Germinal center (tissue), 1 donor: Measurements from ENCODE around the gene CTTN.

Experiments
- DNase-seq: peaks from one replicate; pipeline ENCODE4 v3.0.0; 2012; ENCODE audit warnings: mixed read lengths, low spot score

The CTTN gene

DNA sequence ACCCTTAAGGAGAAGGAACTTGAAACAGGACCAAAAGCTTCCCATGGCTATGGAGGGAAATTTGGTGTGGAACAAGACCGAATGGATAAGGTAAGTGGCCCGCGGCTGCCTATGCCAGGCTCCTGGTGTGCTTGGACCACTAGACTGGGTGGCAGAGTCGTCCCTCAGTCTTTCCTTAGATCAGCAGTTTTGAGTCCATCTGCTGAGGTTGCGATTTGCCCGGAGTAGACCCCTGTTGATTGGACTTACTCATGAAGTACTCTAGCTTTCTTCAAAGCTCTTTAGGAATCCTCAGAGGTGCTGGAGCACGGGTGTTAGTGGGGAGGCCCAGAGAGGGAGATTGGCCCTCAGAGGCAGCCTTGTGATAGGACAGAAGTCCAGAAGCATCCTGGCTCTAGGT, 11.5 kb downstream of the CTTN start:
- DNase-seq, result no peak

DNA sequence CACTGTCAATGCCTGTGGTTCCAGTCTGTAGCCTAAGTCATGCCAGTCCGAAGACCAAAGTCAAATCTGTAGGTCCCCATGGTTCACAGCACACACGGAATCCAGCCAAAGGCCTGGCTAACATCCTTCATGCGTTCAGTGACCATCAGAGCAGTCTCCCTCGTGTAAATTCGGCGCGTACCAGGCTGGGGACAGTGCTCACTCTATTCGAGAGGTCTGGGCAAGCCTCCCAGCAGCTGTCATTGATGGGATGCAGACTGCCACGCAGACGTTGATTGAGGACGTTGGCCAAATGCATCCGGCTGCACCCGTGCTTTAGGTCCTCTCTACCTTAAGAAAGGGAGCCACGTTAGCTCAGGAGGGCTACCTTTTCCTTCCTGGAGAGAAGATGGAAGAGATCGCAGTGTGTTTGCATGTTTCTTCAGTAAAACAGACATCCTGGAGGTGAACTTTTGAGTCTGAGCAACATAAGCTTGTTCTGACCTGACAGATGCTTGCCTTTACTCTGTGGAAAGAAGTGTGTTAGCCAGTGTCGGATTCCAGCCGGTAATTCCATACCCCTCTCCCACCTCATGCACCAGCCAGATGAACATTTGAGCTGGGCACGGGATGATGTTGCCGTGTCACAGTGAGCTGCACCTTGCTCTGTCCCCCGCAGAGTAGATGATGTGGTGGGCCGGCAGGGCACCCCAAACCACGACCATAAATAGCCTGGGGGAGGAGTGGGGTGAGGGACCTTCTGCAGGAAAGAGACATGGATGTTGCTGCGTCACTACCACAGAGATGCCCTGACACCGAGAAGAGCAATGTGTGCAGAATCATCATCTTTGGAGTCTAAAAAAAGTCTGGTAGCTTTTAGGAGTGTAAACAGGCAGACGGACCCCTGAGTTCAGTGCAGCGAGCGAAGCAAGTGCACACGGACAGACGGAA, 12.2 kb downstream of the CTTN start:
- no peak for DNase-seq

DNA sequence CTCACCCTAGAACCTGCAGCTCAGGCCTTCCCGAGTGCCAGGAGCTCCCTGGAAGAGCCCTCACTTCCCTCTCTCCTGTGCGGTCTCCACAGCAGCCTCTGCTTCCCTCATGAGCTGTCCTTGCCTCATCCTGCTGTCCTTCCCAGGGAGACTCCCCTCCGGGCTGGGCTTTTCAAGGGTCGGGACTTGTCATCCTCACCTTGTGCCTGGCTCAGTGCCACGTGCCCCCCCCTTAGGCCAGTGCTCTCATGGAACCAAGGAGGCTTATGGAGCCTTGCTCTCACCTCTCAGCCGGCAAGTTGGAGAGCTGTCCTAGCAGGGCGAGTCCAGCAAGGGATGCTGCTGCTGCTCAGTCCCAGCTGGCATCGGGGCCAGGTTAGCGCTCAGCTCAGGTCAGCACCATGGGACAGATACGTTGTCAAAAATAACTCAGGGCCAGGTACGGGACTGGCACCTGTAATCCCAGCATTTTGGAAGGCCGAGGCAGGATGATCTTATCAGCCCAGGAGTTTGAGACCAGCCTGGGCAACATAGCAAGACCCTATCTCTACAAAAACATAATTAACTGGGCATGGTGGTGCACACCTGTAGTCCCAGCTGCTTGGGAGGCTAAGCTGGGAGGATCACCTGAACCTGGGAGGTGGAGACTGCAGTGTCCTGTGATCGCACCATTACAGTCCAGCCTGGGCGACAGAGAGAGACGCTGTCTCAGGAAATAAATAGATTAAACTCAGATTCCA, 13.6 kb downstream of the CTTN start:
- DNase-seq, result no peak

DNA sequence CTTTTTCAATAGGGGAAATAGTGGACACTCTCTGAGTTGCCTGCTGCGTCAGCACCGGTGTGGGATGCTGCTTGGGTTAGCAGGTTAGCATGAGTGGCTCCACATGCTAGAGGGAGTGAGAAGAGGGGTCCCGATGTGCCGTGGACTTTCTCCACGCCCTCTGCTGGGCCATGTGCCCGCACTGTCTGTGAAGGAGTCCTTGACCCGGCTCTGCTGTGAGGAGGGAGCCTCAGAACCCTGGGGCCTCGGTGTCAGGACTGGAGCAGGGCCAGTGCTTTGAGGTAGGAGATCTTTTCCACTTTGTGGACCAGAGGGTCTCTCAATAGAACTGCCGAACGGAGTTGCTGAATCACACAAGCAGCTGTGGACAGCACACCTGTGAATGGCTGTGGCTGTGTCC, 14.8 kb downstream of the CTTN start:
- DNase-seq, result no peak

DNA sequence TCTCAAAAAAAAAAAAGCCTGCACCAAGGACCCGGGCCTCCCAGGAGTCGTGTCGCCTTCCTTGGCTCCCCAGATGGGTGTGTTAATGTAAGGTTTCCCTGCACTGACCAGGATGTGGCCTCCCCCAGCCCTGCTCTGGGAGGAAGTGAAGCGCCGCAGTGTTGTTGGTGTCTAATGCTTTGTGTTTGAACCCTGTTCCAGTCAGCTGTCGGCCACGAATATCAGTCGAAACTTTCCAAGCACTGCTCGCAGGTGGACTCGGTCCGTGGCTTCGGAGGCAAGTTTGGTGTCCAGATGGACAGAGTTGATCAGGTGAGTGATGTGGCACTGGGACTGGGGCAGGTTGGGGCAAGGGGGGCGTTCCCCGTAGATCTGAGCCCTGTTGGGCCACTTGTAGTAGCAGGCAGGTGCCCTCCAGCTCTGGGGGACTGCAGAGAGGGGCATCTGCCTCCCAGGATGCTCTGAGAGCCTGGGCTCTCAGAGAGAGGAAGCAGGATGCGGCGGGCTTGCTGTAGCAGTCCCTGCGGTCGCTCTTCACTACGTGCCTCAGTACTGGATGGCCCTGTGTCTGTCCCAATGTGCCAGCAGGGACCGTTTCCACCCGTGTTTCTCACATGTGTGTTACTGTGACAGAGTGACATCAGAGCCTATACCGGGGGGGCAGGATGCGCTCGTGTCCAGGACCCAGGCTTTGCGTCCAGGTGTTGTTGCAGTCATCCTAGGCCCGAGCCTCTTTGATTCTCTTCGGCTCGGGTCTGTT, 16.2 kb downstream of the CTTN start:
- no peak for DNase-seq

DNA sequence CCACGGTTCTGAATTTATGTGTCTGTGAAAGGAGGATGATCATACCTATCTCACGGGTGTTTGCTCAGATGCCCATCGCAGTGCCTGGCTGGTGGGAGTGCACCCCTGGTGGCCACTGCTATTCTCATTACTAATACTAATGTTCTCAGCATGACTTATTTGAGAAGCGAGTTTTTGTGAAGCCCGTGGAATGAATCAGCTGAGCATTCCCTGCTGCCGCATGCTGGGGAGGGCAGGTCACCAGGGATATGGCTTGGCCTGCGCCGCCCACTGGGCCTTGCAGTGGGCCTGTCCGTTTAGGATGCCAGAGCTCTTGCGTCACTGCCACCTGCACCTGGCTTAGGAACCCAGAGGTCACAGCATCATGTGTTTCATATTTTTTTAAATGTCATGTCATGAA, 16.9 kb downstream of the CTTN start:
- no peak for DNase-seq

DNA sequence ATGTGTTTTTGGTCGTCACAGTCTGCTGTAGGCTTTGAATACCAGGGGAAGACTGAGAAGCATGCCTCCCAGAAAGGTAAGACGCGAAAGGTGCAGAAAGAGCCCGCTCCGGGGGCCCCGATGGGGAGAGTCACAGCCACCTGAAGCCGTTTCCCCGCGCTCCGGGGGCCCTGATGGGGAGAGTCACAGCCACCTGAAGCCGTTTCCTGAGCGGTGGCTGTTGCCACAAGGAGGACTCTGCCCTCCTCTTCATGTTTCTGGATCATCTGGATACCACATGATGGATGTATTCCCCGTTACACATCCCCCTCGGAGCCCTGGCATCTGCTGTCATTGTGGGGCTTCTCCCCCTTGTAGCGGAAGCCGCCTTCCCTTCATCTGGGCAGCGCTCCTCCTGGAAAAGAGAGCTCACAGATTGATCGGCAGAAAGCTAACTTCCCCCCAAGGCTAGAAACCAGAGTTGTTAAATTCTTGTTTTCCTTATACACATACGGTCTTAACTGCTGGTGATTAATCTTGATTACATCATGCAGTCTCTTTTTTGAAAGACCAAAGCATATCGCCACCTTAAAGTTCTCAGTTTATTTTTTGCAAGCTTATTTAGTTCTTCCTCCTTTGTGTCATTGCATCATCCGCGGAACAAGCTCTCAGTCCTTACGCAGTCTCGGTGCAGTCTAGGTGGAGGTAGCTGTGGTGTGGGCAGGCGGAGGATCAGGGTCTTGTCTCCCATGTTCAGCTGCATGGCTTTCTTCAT, 17.5 kb downstream of the CTTN start:
- DNase-seq, result no peak

DNA sequence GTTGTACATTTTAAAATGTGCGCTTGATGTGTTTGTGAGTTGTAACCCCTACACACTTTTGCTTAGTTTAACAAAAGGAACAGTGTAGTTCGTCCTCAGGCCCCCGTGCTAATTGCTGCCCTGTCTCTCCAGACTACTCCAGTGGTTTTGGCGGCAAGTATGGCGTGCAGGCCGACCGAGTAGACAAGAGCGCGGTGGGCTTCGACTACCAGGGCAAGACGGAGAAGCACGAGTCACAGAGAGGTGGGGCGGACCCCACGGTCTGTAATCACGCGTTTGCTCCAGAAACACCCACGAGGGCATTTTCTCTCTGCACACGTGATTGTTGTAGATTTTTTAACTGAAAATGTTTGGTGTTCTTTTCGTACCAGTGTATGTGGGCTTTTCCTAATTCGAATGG, 18.6 kb downstream of the CTTN start:
- no peak for DNase-seq

DNA sequence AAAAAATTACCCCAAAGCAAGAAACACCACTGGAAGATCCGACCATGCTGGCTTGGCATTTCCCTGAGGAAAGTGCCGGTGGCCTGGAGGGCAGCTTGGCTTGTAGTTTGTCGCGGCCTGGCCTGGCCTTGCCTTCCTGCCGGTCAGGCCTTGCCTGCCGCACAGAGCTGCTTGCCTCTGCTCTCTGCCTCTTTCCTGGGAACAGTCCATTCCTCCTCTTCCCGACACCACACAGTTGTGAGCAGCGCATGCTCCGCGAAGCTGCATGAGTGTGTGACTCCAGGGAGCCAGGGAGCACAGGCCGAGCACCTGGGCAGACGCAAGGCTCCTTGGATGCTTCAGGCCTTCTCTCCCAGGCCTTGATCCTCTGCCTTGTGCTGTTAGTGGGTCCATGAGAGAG, 19.8 kb downstream of the CTTN start:
- DNase-seq, result no peak

DNA sequence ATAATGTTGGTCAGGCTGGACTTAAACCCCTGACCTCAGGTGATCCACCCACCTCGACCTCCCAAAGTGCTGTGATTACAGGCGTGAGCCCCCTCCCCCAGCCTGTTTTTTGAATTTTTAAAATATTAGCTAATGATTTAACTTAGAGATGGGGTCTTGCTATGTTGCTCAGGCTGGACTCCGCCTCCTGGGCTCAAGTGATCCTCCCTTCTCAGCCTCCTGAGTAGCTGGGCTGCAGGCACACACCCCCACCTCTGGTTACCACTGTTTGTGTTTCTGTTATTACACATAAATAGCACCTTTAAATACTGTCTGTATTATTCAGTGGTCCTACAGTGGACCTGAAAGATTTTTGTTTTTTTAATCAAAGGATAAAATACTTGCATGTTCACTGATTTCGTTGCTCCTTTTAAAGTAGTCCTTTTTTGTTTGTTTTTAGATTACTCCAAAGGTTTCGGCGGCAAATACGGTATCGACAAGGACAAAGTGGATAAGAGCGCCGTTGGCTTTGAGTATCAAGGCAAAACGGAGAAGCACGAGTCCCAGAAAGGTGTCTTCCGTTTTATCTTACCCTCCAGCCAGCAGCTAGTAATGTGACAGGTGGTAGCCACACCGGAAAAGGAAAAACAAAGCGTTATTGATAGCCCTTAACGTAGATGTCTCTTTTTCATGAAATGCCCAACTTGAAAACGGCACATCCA, 21.1 kb downstream of the CTTN start:
- DNase-seq, result no peak

DNA sequence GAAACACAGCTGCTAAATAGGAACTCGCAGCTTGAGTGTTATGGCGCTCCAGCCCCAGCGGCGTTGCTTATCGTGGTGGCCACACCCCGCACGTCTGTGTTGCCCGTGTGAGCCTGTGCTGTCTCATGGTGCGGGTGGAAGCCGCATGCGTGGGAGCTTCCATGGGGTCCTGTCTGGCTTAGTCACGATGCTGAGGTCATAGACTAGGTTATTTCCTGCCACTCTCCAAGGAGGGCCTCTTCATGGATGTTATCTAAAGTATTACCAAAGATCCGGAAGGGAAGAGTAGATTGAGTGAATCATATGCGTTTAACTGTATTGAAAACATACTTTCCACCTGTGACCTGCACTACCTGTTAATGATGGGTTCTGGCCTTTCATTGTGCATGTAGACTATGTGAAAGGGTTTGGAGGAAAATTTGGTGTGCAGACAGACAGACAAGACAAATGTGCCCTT, 21.7 kb downstream of the CTTN start:
- no peak for DNase-seq

DNA sequence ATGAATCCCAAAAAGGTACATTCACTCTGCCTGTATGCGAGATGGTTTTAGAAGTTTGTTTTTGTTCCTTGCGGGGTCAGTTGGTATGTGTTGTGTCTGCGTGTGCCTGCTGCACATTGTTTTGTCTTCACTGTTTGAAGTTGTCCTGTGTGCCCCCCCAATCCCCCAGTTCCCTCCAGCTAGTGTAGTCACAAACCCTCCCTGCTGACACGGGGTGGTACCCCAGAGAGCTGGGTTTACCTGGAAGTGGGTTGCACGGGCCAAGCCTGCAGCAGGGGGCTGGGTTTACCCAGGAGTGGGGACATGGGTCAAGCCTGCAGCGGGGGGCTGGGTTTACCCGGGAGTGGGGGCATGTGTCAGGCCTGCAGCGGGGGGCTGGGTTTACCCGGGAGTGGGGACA, 22.2 kb downstream of the CTTN start:
- DNase-seq, result no peak

DNA sequence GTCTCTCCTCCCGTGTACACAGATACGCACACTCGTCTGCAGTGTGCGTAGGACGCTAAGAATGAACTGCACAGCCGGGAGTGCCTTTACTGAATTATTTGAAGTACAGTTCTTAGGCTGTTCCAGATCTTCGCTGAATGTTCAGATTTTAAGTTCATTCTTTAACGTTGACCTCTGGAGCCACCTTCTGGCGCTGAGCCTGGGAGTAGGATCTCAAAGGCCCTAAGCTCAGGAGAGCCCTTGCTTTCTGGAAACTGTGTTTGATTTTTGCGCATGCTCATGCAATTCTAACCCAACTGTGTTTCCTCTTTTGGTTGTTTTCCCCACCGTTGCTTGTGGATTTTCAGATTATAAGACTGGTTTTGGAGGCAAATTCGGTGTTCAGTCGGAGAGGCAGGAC, 22.8 kb downstream of the CTTN start:
- DNase-seq, result no peak

DNA sequence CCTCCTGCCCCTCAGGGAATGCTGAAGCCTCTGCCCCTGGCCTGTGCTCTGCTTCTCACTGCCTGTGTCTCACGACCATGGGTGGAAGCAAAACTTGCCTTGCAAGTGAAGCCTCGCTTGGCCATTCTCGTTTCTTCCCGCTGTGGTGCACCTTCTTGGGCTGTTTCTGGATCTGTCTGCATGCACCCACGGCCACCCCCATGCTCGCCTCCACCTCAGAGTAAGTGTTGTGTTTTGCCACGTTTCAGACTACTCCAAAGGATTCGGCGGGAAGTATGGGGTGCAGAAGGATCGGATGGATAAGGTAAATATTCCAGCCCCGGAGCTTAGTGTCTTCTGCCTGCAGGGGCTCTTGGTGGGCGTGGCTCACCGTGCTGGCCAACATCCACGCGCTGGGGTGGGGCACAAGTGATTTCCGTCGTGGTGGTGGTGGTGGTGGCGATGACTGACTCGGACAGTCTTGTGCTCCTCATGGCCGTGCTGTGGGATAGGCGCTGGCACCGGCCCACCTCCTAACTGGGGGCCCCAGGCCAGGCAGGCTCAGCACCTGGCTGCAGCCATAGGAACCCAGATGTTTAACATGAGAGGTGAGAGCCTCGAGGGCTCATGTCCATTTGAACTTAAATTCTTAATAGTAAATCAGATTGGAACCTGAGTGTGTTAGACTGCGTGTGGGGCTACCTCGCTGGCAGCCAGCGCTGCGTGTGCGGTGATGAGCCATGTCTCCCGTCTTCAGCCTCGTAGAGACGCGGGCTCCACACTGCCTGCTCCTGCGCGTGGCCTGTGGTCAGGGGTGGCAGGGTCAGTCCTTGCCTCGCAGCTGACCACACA, 24.6 kb downstream of the CTTN start:
- no peak for DNase-seq

DNA sequence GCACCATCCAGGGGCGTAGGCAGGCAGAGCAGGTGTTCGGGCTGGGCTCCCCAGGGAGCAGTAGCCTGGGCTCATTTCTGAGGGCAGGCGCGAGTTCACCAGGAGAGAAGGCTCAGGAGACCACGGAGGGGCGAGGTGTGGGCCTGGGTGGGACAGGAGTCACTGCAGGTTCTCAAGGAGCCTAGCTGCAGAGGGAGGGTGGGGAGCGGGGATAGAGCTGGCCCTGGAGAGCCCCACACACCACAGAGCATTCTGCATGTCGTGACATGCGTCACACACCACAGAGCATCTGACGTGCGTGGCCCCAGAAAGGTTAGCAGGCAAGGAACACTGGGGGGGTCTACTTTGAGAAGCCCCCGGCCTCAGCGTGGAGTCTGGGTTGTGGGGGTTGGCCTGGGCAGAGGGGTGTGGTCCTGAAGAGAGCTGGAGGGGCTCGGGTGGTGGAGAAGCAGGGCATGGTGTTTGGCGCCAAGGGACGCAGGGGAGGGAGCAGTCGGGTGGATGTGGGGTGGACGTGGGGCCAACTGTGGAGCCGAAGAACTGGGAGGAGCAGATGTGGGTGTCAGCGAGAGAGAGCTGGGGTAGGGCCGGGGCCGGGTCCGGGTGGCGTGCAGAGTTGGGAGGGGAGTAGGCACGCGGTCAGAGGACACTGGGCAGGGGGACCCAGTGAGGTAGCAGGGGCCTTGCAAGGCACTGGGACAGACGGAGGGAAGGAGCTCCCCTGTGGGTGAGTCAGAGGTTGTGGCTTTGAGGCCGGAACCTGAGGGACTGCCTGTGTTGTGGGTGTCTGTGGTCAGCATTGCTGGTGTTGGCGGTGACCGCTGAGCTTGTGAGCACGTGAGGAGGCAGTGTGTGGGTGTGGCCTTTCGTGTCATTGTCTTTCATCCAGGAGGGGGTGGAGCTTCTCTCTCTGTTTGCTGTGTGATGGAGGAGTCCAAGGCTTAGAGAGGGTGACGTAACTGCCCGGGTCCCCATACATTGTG, 25.5 kb downstream of the CTTN start:
- DNase-seq, result no peak

DNA sequence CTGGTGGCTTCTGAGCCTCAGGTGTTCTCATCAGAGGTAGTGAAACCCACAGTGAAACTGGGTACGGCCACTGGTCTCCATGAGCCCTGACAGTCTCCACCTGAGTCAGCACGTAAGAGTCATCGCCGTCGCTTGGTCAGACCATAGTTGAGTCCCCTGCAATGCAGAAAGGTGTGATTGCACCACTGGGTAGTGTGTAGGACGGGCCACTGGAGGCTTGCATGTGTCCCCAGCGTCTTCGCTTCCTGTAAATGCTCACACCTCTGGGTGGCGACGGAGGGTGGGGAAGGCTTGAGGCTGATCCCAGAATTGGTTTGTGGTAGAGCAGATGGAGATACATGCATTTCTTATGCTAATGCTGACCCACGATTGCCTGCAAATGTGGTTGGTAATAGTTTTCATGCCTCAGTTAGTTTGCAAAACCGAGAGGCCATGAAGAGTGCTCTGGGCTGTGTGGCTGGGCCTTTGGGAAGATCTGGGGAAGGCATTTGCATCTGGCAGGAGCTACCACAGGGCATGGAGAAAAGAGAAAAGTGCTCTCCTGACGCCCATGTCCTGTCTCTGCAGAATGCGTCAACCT, 26.5 kb downstream of the CTTN start:
- no peak for DNase-seq

DNA sequence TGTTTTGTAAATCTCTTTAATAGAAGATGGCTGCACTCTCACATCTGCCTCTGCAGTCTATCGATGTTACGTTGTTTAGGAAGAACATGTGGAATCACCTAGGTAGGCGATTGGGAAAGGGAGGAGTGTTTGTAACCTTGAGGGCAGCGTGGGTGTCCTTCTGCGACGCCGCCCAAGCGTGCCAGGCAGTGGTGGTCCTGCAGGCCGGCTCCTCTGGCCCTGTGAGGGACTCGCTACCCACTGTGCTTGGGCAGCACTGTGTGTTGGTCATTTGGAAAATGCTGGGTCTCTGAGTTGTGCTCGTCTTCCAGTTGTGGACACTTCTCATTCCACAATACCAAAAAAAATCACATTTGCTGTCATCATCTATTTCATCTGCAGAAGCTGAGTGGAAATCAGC, 29.1 kb downstream of the CTTN start:
- no peak for DNase-seq

DNA sequence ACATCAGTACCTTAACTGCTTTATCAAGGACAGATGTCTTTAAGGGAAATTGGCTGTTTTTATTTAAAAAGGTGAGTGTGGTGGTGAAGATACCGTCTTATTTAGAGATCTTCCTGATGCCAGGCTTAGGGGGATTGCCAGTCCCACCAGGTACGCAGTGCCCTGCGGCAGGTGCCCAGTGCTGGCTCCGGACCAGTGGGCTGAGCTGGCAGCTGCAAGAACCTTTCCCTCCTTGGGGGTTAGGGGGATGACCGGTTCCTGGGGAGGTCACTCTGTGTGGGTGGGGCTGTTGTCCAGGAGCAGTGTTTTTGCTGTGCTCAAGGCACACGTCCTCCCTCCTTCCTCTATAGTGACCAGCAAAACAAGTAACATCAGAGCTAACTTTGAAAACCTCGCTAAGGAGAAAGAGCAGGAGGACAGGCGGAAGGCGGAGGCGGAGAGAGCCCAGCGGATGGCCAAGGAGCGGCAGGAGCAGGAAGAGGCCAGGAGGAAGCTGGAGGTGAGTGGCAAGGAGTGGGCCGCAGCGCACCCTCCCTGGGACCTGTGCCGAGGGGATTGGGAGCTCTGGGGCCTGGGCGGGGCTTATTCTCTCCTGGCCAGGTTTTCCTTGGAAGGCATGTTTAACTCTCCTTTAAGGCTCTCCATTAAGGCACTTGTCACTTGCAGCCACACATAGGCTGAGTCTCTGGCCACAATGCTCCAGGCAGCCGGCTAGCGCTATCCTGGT, 30.5 kb downstream of the CTTN start:
- no peak for DNase-seq
